HuH-7 (cell line): ENCODE data around the gene TMEM220.

ENCODE experiments used
- DNase-seq: peaks from one replicate; pipeline ENCODE4 v3.0.0; 2011; ENCODE audit warnings: low spot score

The TMEM220 gene

DNA sequence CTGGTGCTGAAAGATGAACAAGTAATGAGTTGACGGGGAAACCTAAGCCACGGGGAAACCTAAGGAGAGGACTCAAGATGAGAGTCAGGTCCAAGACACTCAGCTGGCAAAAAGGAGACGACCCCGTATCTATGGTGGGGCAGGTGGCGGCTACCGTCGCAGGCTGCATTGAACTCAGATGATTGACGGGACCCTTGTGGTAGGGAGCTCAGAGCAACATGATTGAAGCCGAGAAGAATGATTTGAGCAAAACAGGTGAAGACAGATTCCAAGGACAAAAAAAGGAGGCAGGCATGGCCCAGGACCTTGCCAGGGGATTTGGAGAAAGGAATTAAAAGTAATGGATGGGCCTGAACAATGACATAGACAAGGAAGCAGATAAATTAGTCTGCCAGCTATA is 65.3 kb downstream of the TMEM220 start:
- DNase-seq, result no peak
